Epithelial cell of proximal tubule (primary cell): ENCODE measurements around the gene SERPINA6. TPM values are rescaled to one million over a fixed set of nuclear protein-coding genes. Genes with fewer than 3 reads are reported as not detected.

Experiments used
- DNase-seq: peaks from one replicate; pipeline ENCODE4 v3.0.0-alpha.2; 2011; ENCODE audit warnings: low read depth
- H3K4me3 ChIP-seq: 2 replicates; pipeline ENCODE4 v1.5.1; 2011; ENCODE audit warnings: low read depth, mild to moderate bottlenecking, low read length
- CTCF ChIP-seq: conservative IDR thresholded peaks from 2 replicates; pipeline ENCODE4 v1.5.1; 2012; ENCODE audit warnings: low read depth, mild to moderate bottlenecking, low read length
- total RNA-seq: library from RNA; depleted of rRNA; stranded (reverse); fragments of >200 nt; gene quantifications from 2 replicates; pipeline ENCODE4 v1.2.3, GENCODE V29; 2015

The SERPINA6 gene
- total RNA-seq, 1 donor from 2014 or later = 0.81 TPM

- H3K4me3 ChIP-seq = no peak within 1 kb of the TSS
- DNase-seq = no peak
- no peak for TF ChIP-seq CTCF
Measured at GRCh38 chr14:94292872-94293577, 30.1 kb downstream of the SERPINA6 start, which contains the start of gene SERPINA10. TSS of gene SERPINA10 (minus strand) at chr14:94293268. CDS start at chr14:94290593, 2,675 bp downstream.

- H3K4me3 ChIP-seq = no peak overlapping the region
- no peak for DNase-seq
- TF ChIP-seq CTCF = no peak
Measured at GRCh38 chr14:94292526-94292871, 30.6 kb downstream of the SERPINA6 start.

GRCh38 chr14:94291906-94292525 is 31.1 kb downstream of the SERPINA6 start:
- H3K4me3 ChIP-seq = no peak overlapping the region
- no peak for TF ChIP-seq CTCF
- DNase-seq = no peak

GRCh38 chr14:94291159-94291905 is 31.8 kb downstream of the SERPINA6 start:
- no peak overlapping the region for H3K4me3 ChIP-seq
- TF ChIP-seq CTCF = no peak
- no peak for DNase-seq

- DNase-seq = no peak
- no peak for TF ChIP-seq CTCF
Measured at GRCh38 chr14:94290197-94290596, 32.9 kb downstream of the SERPINA6 start.

GRCh38 chr14:94288610-94289465 is 34.3 kb downstream of the SERPINA6 start:
- no peak overlapping the region for H3K4me3 ChIP-seq
- TF ChIP-seq CTCF = no peak
- DNase-seq = no peak

More at GRCh38 chr14:94290197-94290596, 32.9 kb downstream of the SERPINA6 start:
- H3K4me3 ChIP-seq = no peak overlapping the region
